ENCODE measurements around the gene GRK1.

GRK1 gene

GRCh38 chr13:113632706-113633484, 34.1 kb upstream of the GRK1 start:
- no peak for DNase-seq

- DNase-seq, result no peak
Observed at GRCh38 chr13:113633485-113633873, 33.5 kb upstream of the GRK1 start.

- no peak for DNase-seq
Observed at GRCh38 chr13:113634279-113635047, 32.6 kb upstream of the GRK1 start.

GRCh38 chr13:113635048-113635420, 32.0 kb upstream of the GRK1 start:
- no peak for DNase-seq

- DNase-seq, result no peak
Observed at GRCh38 chr13:113635709-113636108, 31.3 kb upstream of the GRK1 start.

- DNase-seq, result no peak
Observed at GRCh38 chr13:113636266-113636963, 30.6 kb upstream of the GRK1 start.

GRCh38 chr13:113637262-113638160, 29.5 kb upstream of the GRK1 start:
- no peak for DNase-seq

- no peak for DNase-seq
Observed at GRCh38 chr13:113638173-113638746, 28.8 kb upstream of the GRK1 start.

- DNase-seq, result no peak
Observed at GRCh38 chr13:113638806-113639205, 28.2 kb upstream of the GRK1 start.

- DNase-seq, result no peak
Observed at GRCh38 chr13:113639616-113640262, 27.3 kb upstream of the GRK1 start.

- DNase-seq, result no peak
Observed at GRCh38 chr13:113641426-113641825, 25.6 kb upstream of the GRK1 start.

- DNase-seq, result no peak
Observed at GRCh38 chr13:113642563-113642962, 24.5 kb upstream of the GRK1 start.

- no peak for DNase-seq
Observed at GRCh38 chr13:113643593-113643992, 23.4 kb upstream of the GRK1 start.

- no peak for DNase-seq
Observed at GRCh38 chr13:113644800-113645199, 22.2 kb upstream of the GRK1 start.

- DNase-seq, result no peak
Observed at GRCh38 chr13:113645329-113645728, 21.7 kb upstream of the GRK1 start.

- no peak for DNase-seq
Observed at GRCh38 chr13:113646376-113646775, 20.6 kb upstream of the GRK1 start.

- DNase-seq, result no peak
Observed at GRCh38 chr13:113646921-113647340, 20.1 kb upstream of the GRK1 start.

GRCh38 chr13:113647351-113648215, 19.4 kb upstream of the GRK1 start:
- peak; percentile 39 for DNase-seq

GRCh38 chr13:113648216-113648610, 18.8 kb upstream of the GRK1 start:
- DNase-seq, result no peak

GRCh38 chr13:113649212-113649611, 17.8 kb upstream of the GRK1 start:
- no peak for DNase-seq

GRCh38 chr13:113650275-113650674, 16.7 kb upstream of the GRK1 start:
- DNase-seq, result no peak

All from EL (cell line).